Right ventricle myocardium inferior (tissue), 1 donor: ENCODE data around the gene MPND. TPM values are rescaled to one million over a fixed set of nuclear protein-coding genes. Genes with fewer than 3 reads are reported as not detected.
"Not testable (repeated sequence)": the region's sequence is repeated elsewhere in the genome, so short reads cannot be mapped to it uniquely, and the experiment has no call there.

Experiments
- ATAC-seq: fragments of 200-7000 bp; cut with Tn5 transposase; one replicate; pipeline ENCODE4 v1.9.1; 2020; ENCODE audit warnings: mild to moderate bottlenecking, moderate library complexity
- DNase-seq: peaks from one replicate; pipeline ENCODE4 v3.0.0; 2021; ENCODE audit errors: missing footprints
- intact Hi-C: fragments of 100-400 bp; cut with DNase I; formaldehyde crosslinking; loops from one replicate; pipeline ENCODE4 v1.11.0; 2022
- total RNA-seq: library from RNA; stranded (reverse); fragmentation: NEBNext Ultra II Directional; extraction: Animal tissue kit (Norgen Biotek cat#: 25700); gene quantifications from one replicate; pipeline ENCODE4 v1.2.1, GENCODE V29; 2021
- donor health status: DM: no; HTN: yes; CAD: no; lungs with severe emphysema.

MPND gene
- total RNA-seq, 1 donor from 2014 or later, result 21.0 TPM

DNA sequence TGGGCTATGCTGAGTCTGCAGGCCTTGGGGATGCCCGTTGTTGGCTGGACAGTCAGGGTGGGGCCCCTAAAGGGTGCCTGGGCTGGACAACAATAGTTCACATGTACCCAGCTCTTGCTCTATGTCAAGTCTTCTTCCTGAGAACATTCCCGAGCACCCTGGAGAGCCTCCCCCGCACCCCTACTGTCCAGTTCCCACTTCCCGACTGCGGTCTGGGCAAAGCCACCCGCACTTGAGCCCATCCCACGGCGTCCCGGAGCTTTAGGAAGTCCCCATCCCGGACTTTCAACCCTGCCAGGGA lies 1.1 kb upstream of the MPND start:
- DNase-seq (no peak), ATAC-seq (peak; percentile 4)
- intact Hi-C loops, result no loop called here

DNA sequence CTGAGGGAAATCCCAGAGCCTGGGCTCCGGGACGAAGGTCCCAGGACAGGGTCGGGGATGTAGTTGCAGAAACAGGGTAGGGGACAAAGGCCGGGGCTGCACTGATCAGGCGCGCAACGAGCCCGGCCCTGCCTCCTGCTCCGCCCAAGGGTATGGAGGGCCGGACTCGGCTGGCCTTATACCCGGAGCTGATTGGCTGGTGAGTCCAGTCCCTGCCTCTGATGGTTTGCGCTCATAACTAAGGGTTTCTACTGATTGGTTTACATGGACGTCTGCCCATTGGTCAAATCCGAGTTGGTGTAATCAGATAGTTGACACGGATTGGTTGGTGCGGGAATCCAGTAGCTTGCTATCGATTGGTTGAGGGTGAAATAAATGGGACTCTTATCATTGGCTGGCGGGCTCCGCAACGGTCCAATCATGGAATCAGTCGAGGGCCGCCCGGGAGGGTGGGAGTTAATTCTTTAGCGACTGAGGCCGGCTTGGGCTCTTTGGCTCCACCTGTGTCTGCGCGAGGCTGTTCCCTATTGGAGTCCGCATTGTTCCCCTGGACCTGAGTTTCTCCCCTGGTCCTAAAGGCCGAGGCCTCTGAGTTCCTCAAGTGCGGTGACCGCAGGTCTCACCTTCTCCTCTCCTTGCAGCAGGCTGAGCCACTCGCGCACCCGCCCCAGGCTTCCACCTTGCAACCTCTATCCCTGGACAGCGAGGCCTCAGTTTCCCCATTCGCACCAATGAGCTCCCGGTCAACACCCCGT lies 570 bp upstream of the MPND start:
- intact Hi-C loops, result loop anchor here (1.0 kb wide), 2 partner anchors 14 to 58 kb away; partner anchors contain the start of gene SH3GL1
- DNase-seq (peak; percentile 98), ATAC-seq (peak; percentile 97)

DNA sequence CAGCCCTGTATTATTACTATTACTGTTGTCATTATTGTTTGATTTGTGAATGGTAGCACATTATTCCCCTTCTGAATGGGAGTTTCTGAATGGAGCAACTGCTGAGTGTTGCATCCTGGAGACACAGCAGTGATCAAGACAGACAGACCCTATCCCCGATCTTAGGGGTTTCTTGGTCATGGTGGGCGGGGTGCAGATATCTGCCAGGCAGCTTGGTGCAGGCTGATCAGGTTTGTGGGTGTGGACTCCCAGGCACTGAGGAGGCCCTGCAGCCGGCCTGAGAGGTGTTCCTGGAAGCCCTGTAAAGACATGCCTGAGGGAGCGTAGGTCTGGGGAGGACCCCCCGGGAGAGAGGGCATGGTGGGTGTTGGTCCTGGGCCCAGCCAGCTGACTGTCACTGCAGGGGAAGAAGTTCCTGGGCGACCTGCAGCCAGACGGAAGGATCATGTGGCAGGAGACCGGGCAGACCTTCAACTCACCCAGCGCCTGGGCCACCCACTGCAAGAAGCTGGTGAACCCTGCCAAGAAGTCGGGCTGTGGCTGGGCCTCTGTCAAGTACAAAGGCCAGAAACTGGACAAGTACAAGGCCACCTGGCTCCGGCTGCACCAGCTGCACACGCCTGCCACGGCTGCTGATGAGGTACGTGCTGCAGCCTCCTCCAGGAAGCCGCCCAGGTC lies 2.1 kb downstream of the MPND start:
- DNase-seq (peak; percentile 45), ATAC-seq (no peak)
- intact Hi-C loops, result no loop called here

DNA sequence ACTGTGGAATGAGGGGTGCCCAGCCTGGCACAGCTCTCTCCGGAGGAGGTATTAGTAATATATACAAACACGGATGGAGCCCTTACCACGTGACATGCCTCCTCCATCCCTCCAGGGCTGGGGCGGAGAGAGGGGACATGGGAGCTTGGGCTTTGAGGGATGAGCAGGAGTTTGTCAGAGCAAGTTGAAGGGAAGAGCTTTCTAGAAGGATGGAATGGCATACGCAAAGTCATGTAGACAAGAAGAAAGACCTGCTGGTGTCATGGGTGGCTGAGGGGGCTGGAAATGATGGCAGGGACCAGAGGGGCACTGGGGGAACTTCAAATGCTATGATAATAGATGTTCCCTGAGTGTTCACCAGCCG lies 2.6 kb downstream of the MPND start:
- intact Hi-C loops, result no loop called here
- ATAC-seq (no peak), DNase-seq (no peak)

DNA sequence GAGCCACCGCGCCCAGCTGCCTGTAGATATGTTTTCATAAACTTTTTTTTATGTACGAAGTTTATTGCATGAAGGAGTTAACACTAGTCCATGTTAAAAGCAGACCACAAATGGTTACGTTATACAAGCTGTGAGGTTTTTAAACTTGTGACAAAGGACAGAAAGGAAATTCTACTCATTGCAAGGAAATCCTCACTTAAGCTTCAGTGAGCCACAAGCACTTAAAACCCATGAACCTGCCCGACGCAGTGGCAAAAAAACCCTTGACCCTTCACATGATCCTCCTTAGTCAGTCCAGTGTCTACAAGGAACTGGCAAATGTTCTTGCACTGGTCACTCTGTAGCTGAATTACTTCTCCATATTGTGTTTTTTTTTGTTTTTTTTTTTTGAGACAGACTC lies 4.2 kb downstream of the MPND start:
- intact Hi-C loops, result no loop called here
- no peak for DNase-seq
- no peak for ATAC-seq

DNA sequence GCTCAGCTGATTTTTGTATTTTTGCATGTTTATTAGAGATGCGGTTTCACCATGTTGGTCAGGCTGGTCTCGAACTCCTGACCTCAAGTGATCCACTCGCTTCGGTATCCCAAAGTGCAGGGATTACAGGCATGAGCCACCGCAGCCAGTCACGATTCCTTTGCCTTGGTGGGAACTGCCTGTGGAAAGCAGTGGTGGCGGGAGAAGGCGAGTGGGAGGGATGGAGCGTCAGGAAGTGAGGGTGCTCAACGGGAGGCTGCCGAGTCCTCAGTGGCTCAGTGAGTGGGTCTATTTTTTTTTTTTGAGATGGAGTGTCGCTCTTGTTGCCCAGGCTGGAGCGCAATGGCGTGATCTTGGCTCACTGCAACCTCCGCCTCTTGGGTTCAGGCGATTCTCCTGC lies 5.9 kb downstream of the MPND start:
- DNase-seq, intact Hi-C loops, ATAC-seq: not testable (repeated sequence)

DNA sequence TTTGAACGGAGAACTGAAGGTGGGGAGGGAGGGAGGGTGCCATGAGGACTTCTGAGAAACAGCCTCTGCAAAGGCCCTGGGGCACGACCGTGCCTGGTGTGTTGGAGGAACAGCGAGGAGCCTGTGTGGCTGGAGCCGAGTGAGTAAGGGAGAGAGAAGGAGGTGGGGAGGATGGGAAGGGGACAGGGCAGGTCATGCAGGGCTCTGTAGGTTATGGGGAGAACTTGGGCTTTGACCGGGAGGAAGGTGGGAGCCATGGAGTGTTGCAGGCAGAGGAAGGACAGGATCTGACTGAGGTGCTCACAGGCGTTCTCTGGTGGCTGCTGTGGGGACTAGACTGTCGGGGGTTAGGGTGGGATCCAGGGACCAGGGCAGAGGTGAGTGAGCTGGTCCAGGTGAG lies 6.7 kb downstream of the MPND start:
- DNase-seq (no peak), ATAC-seq (no peak)
- intact Hi-C loops, result loop anchor here (5.0 kb wide), 1 partner anchor 83 kb away; no protein-coding TSS in a partner anchor

DNA sequence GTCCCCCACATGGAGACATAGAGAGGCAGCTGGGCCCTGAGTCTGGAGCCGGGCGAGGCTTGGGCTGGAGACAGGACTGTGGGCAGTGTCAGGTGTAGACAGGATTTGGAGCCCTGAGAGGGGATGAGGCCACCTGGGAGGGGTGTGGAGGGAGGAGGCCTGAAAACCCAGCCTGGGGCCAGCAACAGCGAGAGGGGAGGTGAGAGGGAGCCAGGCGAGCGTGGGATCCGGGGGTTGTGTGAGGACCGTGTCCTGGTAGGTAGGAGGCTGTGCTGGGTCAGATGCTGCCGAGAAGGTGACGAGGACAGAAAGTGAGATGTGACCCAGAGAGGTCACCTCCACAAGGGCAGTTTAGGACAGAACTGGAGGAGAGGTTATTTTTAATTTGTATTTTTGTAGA lies 7.4 kb downstream of the MPND start:
- no peak for ATAC-seq
- intact Hi-C loops, result loop anchor here (5.0 kb wide), 1 partner anchor 83 kb away; no protein-coding TSS in a partner anchor
- no peak for DNase-seq

DNA sequence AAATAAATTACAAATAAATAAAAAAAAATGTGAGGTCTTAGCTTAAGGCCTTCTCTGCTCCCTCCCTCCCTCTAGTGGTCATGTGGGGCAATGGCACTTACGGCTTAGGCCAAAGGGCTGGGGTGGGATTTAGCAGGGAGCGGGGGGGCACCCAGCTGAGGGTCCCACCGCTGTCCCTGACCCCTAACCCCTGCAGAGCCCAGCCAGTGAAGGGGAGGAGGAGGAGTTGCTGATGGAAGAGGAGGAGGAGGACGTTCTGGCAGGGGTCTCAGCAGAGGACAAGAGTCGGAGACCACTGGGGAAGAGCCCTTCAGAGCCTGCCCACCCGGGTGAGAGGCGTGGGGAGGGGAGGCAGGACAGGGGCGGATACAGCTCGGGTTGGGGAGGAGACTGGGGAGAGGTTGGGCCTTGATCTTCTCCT lies 9.3 kb downstream of the MPND start:
- DNase-seq (no peak), ATAC-seq (peak; percentile 40)
- intact Hi-C loops, result loop anchor here (5.0 kb wide), 1 partner anchor 85 kb away; no protein-coding TSS in a partner anchor

DNA sequence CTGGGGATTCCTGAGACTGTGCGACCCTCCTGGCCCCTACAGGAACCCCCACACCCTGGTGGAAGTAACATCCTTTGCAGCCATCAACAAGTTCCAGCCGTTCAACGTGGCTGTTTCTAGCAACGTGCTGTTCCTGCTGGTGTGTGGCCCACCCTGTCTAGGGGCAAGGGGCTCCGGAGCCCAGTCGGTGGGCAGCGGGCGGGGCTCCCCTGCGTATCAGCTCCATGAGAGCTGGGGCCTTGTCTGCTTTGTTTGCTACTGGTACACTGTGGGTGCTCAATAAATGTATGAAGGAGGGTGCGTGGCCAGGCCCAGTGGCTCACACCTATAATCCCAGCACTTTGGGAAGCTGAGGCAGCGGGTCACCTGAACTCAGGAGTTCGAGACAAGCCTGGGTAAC lies 10.9 kb downstream of the MPND start:
- intact Hi-C loops, result loop anchor here (5.0 kb wide), 1 partner anchor 87 kb away; no protein-coding TSS in a partner anchor
- ATAC-seq, result no peak

DNA sequence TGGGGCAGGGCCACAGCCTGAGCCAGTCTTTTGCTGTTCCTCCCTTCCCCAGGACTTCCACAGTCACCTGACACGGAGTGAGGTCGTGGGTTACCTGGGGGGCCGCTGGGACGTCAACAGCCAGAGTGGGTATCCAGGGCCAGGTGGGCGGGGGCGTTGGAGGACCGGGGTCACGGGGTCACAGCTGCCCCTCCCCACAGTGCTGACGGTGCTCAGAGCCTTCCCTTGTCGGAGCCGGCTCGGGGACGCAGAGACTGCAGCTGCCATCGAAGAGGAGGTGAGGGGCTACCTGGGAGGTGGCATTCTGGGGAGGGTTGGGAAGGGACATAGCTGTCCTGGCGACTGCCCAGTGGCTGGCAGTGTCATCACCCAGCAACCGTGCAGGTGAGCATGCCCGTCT lies 11.5 kb downstream of the MPND start:
- ATAC-seq, result no peak
- intact Hi-C loops, result loop anchor here (5.0 kb wide), 1 partner anchor 88 kb away; no protein-coding TSS in a partner anchor
- no peak for DNase-seq

More for the DNA sequence above, 10.9 kb downstream of the MPND start:
- DNase-seq, result no peak

DNA sequence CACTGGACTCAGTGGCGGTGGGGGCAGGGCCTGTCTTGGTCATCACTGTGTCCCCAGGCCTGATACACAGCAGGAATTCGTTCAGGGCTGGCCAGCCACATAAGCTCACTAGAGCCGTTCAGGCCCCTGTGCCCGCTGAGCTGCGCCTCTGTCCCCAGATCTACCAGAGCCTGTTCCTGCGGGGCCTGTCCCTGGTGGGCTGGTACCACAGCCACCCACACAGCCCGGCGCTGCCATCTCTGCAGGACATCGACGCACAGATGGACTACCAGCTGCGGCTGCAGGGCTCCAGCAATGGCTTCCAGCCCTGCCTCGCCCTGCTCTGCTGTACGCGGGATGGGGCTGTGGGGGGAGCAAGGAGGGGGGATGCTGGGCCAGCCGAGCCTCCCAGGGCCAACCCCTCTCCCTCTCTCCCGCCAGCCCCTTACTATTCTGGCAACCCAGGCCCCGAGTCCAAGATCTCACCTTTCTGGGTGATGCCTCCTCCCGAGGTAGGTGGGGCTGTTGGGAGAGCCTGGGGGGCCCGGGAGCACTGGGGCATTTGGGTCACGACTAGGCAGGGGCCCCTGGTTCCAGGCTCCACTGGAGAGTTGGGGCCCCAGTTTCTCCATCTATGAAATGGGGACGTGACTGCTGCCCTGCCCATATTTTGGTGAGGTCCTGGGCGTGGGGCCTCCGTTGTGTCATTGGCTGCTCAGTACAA lies 13.9 kb downstream of the MPND start:
- ATAC-seq (no peak), DNase-seq (no peak)
- intact Hi-C loops, result no loop called here

DNA sequence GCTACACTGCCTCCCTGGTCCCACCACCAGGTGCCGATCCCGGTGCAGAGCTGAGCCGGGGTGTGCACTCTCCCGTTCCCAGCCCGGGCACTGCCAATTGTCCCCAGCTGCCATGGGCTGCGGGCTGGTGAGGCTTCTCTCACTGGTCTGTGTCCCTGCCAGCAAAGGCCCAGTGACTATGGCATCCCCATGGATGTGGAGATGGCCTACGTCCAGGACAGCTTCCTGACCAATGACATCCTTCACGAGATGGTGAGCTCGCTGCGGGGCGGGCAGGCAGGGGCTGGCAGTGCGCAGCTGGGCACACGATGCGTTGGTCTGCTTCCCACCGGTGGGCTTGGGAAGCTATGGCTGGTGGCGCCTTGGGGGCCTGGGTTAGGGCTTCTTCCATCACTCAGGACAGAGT lies 14.6 kb downstream of the MPND start:
- DNase-seq (no peak), ATAC-seq (no peak)
- intact Hi-C loops, result no loop called here

DNA sequence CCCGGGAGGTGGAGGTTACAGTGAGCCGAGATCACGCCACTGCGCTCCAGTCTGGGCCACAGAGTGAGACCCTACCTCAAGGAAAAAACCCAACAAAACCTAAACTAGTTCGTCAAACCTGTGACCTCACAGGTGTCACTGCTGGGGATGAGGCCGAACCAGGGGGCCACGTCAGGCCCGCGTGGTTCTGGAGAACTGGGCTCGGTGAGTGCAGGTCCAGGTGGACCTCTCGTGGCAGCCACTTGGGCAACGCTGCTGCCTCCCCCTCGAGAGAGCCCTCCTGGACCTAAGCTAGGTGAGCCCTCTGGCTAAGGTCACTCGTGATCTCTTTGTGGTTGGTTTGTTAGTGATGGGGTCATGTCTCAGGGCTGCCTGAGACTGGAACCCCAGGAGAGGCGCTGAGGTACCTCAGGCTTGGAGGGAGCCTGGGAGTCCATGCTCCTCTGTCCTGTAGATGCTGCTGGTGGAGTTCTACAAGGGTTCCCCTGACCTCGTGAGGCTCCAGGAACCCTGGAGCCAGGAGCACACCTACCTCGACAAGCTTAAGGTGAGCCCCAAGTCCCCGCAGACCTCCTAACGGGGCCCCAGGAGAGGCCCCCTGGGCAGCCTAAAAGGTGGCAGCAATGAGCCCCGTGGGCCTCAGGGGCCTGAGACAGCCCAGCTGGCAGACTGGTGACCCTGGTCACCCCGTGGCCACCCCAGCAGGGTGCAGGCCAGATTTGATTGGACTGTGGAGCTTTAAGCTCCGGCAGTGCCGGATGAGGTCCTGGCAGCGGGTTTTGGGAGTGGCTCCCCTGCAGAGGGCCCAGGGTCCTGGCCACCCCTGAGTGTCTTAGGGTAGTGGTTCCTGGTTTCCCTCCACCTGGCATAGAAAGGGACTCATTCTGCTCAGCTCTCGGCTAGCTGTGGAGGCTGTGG lies 15.6 kb downstream of the MPND start:
- intact Hi-C loops, result no loop called here
- DNase-seq, result no peak
- no peak for ATAC-seq

DNA sequence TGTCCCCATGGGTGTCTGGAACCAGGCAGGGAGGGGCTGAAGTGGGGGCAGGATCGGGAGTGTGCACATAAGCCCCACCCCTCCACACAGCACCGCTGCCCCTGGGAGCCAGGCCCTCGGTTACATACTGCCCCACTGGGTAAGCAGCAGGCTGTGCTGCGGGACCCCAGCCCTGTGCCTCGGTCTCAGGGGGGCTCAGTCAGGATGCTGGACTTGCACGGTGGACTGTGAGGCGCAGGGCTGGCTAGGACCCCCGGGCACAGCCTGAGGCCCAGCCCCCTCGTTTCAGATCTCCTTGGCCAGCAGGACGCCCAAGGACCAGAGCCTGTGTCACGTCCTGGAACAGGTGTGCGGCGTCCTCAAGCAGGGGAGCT lies 16.3 kb downstream of the MPND start:
- intact Hi-C loops, result no loop called here
- ATAC-seq, result no peak
- DNase-seq, result no peak

DNA sequence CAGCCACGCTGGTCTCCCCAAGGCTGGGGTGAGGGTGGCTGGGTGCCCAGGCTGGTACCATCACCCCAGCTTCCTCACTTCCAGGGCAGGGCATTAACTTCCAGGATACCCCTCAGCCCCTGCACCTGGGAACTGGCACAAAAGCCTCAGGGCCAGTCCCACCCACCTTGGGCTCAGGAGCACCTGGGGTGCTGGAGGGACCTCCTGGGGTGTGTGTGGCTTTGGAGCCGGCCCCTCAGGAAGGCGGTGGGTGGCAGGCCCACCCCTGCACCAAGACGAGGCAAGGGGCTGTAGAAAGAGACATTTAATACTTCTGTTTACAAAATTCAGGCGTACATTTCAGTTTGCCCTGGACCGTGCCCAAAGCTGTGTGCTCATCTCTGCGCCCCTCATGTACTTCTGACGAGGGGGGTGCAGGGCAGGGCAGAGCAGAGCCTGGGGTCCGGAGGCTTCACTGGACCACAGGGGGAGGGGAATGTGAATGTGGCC lies 16.8 kb downstream of the MPND start:
- DNase-seq, result no peak
- intact Hi-C loops, result no loop called here

DNA sequence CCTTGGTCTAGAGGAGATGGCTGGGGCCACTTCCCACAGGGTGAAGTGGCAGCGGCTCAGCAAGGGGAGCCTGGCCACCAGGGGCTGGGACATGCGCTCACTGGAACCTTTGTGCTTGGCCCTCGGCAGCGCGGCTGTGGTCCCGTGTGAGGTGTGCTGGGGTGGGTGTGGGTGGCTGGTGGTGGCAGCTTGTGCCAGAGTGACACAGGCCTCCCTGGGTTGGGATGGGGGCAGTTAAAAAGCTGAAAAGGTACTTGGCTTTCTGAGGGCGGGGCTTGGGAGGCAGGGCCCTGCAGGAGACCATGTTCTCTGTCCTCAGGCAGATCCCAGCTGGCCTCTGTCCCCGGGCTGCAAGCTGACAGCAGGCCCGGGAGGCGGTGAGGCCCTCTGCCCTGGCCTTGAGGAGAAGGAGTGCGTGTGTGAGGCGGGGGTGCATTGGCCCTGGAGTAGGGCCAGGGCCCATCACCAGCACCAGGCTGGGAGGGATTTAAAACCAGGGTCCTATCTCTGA lies 17.3 kb downstream of the MPND start:
- intact Hi-C loops, result no loop called here
- DNase-seq, result no peak
- ATAC-seq, result no peak

More for the DNA sequence above, 16.8 kb downstream of the MPND start:
- ATAC-seq, result no peak
